GM21423 (cell line): ENCODE data around the gene FBXL17.
"Not testable (repeated sequence)": the region's sequence is repeated elsewhere in the genome, so short reads cannot be mapped to it uniquely, and the experiment has no call there.

ENCODE experiments used
- ATAC-seq: cut with Tn5 transposase; IDR thresholded peaks from one replicate; pipeline ENCODE4 v1.9.1; 2021; ENCODE audit warnings: mild to moderate bottlenecking, moderate library complexity; ENCODE audit not compliant: unreplicated experiment

FBXL17 gene

GRCh38 chr5:108168915-108169314 is 213.0 kb downstream of the FBXL17 start:
- no peak for ATAC-seq

- ATAC-seq, result no peak
Measured at GRCh38 chr5:108167174-108167573, 214.7 kb downstream of the FBXL17 start.

GRCh38 chr5:108164574-108164973 is 217.3 kb downstream of the FBXL17 start:
- ATAC-seq, result no peak

GRCh38 chr5:108152854-108153253 is 229.0 kb downstream of the FBXL17 start:
- not testable (repeated sequence) for ATAC-seq

- ATAC-seq, result no peak
Measured at GRCh38 chr5:108149369-108149768, 232.5 kb downstream of the FBXL17 start.

- peak; percentile 82 for ATAC-seq
Measured at GRCh38 chr5:108148715-108149139, 233.2 kb downstream of the FBXL17 start.

- no peak for ATAC-seq
Measured at GRCh38 chr5:108146222-108146621, 235.7 kb downstream of the FBXL17 start.

GRCh38 chr5:108145351-108145750 is 236.5 kb downstream of the FBXL17 start:
- no peak for ATAC-seq

GRCh38 chr5:108144332-108144731 is 237.6 kb downstream of the FBXL17 start:
- ATAC-seq, result no peak

- no peak for ATAC-seq
Measured at GRCh38 chr5:108143581-108143980, 238.3 kb downstream of the FBXL17 start.

- ATAC-seq, result no peak
Measured at GRCh38 chr5:108141676-108142075, 240.2 kb downstream of the FBXL17 start.

- ATAC-seq, result no peak
Measured at GRCh38 chr5:108136493-108136892, 245.4 kb downstream of the FBXL17 start.

GRCh38 chr5:108129129-108129528 is 252.8 kb downstream of the FBXL17 start:
- no peak for ATAC-seq

GRCh38 chr5:108125771-108126511 is 256.0 kb downstream of the FBXL17 start:
- ATAC-seq, result no peak

- ATAC-seq, result no peak
Measured at GRCh38 chr5:108124596-108124995, 257.3 kb downstream of the FBXL17 start.

GRCh38 chr5:108122702-108123101 is 259.2 kb downstream of the FBXL17 start:
- no peak for ATAC-seq

GRCh38 chr5:108118813-108119514 is 262.9 kb downstream of the FBXL17 start:
- no peak for ATAC-seq

GRCh38 chr5:108115673-108116072 is 266.2 kb downstream of the FBXL17 start:
- ATAC-seq, result no peak

GRCh38 chr5:108113950-108114349 is 267.9 kb downstream of the FBXL17 start:
- no peak for ATAC-seq

- no peak for ATAC-seq
Measured at GRCh38 chr5:108111736-108112135, 270.2 kb downstream of the FBXL17 start.

GRCh38 chr5:108109059-108109458 is 272.8 kb downstream of the FBXL17 start:
- no peak for ATAC-seq

- ATAC-seq, result no peak
Measured at GRCh38 chr5:108104448-108104847, 277.4 kb downstream of the FBXL17 start.
